GM12891 (cell line): ENCODE data around the gene AGXT2.

Source experiments
- POLR2A ChIP-seq: IDR thresholded peaks from 2 replicates; pipeline ENCODE4 v1.6.1; 2011; ENCODE audit warnings: low read depth, low read length, control low read depth
- TAF1 ChIP-seq: IDR thresholded peaks from 2 replicates; pipeline ENCODE4 v1.6.1; 2011; ENCODE audit warnings: low read depth, low read length, control low read depth

DNA sequence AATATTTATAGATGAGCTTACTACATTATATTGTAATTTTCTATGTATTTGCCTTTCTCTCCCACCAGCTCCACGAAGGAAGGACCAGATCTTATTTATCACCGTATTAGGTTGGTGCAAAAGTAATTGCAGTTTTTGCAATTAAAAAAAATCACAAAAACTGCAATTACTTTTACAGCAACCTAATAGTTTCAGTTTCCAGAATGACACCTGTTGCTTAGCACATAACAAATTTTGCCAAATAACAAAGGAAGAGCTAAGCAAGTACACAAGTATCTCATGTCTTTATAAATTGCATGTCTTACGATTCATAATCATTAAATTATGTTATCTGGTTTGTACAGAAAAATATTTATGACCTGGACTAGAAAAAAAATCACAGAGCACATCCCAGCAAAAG is 45.9 kb downstream of the AGXT2 start:
- TF ChIP-seq POLR2A (no peak), TAF1 (no peak)
